Loucy (cell line): ENCODE data around the gene HPCA.

Experiments
- EZH2phosphoT487 ChIP-seq: fragments of 200-600 bp; IDR thresholded peaks from 2 replicates; pipeline ENCODE4 v1.6.1; 2018; ENCODE audit warnings: antibody characterized with exemption, mild to moderate bottlenecking, moderate library complexity, borderline replicate concordance
- TF ChIP-seq, protein P1 (sequence below): fragments of 200-600 bp; sonication (generic); conservative IDR thresholded peaks from 2 replicates; pipeline ENCODE4 v1.5.1; 2014; ENCODE audit warnings: mild to moderate bottlenecking, antibody characterized with exemption, low read length

DNA sequence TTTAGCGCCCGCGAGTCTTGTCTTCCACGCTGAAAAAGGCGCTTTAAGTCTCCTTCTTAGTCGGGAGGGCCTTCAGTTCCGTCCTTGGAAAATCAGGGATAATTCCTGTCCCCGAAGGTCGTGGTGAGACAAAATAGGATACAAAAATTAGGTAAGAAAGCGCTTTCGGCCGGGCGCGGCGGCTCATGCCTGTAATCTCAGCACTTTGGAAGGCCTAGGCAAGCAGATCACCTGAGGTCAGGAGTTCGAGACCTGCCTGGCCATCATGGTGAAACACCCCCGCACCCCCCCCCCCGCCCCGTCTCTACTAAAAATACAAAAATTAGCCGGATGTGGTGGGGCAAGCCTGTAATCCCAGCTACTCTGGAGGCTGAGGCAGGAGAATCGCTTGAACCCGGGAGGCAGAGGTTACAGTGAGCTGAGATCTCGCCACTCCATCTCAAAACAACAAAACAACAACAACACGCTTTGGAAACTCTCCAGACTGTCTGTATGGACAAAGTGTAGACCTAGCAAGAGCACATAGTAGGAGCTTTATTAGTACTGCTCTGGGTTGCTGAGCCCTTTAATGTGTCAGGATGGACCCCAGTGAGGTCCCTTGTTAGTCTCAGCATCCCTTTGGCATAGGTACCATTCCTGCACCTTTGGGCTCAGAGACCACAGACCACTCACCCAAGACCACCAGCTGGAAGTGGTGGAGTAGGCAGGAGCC, 15.7 kb downstream of the HPCA start:
- TF ChIP-seq, protein P1, sequence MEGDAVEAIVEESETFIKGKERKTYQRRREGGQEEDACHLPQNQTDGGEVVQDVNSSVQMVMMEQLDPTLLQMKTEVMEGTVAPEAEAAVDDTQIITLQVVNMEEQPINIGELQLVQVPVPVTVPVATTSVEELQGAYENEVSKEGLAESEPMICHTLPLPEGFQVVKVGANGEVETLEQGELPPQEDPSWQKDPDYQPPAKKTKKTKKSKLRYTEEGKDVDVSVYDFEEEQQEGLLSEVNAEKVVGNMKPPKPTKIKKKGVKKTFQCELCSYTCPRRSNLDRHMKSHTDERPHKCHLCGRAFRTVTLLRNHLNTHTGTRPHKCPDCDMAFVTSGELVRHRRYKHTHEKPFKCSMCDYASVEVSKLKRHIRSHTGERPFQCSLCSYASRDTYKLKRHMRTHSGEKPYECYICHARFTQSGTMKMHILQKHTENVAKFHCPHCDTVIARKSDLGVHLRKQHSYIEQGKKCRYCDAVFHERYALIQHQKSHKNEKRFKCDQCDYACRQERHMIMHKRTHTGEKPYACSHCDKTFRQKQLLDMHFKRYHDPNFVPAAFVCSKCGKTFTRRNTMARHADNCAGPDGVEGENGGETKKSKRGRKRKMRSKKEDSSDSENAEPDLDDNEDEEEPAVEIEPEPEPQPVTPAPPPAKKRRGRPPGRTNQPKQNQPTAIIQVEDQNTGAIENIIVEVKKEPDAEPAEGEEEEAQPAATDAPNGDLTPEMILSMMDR = no peak
- no peak for TF ChIP-seq EZH2phosphoT487
